ENCODE results near the gene FMN1. TPM values are rescaled to one million over a fixed set of nuclear protein-coding genes. Genes with fewer than 3 reads are reported as not detected.
A peak's percentile ranks its signal among the peaks of the same experiment; 100 is the strongest.

FMN1 gene
- total RNA-seq, 2 donors from 2014 or later: 13.7 to 17.1 TPM

GRCh38 chr15:33137101-33137500 lies 57.4 kb downstream of the FMN1 start:
- DNase-seq: no peak
- H3K27ac ChIP-seq: no peak overlapping the region
- no peaks in the 10 kb centered on the region for H3K27me3 ChIP-seq
- H3K9me3 ChIP-seq: no peaks in the 10 kb centered on the region
- H3K4me1 ChIP-seq: no peaks in the 10 kb centered on the region
- intact Hi-C loops (cut with DNase I): no loop called here
- H3K4me3 ChIP-seq: no peak overlapping the region
- H3K36me3 ChIP-seq (replicated peaks in 1 of 2; ENCODE audit: insufficient read depth in 1 of 2, low read depth in 2 of 2): no peaks in the 10 kb centered on the region
- TF ChIP-seq CTCF (IDR thresholded peaks at IDR 0.05): no peak
- no peak for TF ChIP-seq POLR2A (IDR thresholded peaks at IDR 0.05)
- ATAC-seq: no peak

DNA sequence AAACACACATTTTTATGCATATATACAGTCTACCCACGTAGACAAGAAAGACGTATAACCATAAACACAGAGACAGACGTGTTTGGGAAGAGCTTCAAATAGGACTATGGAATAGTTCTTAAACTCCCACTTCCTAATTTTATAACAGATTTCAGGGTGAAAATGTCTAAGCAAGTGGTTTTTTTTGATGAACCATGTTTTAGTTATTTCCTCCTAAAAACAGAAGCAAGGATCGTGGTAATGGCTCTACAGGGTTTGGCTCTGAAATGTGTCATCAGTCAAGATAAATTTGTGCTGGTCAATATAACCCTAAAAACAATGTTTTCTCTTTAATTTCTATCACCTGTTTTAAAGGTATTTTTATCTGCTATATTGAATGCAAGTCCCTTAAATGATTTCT lies 58.2 kb downstream of the FMN1 start:
- 19 to 29% methylated on average over 4 of the region's 4 CpGs for WGBS, 2 donors
- TF ChIP-seq POLR2A (IDR thresholded peaks at IDR 0.05) (no peak), CTCF (IDR thresholded peaks at IDR 0.05) (no peak)

GRCh38 chr15:33135355-33135781 lies 59.1 kb downstream of the FMN1 start:
- intact Hi-C loops (cut with DNase I): no loop called here
- Histone ChIP-seq H3K27ac (no peak overlapping the region), H3K27me3 (no peaks in the 10 kb centered on the region), H3K36me3 (replicated peaks in 1 of 2; ENCODE audit: insufficient read depth in 1 of 2, low read depth in 2 of 2) (no peaks in the 10 kb centered on the region), H3K4me3 (no peak overlapping the region), H3K4me1 (no peaks in the 10 kb centered on the region), H3K9me3 (no peaks in the 10 kb centered on the region)
- TF ChIP-seq POLR2A (IDR thresholded peaks at IDR 0.05) (no peak), CTCF (IDR thresholded peaks at IDR 0.05) (no peak)
- DNase-seq (peak in 2 of 4 donors; percentile 15 to 17), ATAC-seq (peak; percentile 33)
- 52 to 79% methylated on average over 5 of the region's 5 CpGs for WGBS, 2 donors

More for the DNA sequence above, 58.2 kb downstream of the FMN1 start:
- no peak overlapping the region for H3K4me3 ChIP-seq
- H3K9me3 ChIP-seq: no peaks in the 10 kb centered on the region
- H3K4me1 ChIP-seq: no peaks in the 10 kb centered on the region
- H3K27me3 ChIP-seq: no peaks in the 10 kb centered on the region
- ATAC-seq: no peak
- no peak overlapping the region for H3K27ac ChIP-seq
- intact Hi-C loops (cut with DNase I): no loop called here
- H3K36me3 ChIP-seq (replicated peaks in 1 of 2; ENCODE audit: insufficient read depth in 1 of 2, low read depth in 2 of 2): no peaks in the 10 kb centered on the region
- DNase-seq: no peak

GRCh38 chr15:33132722-33133345 lies 61.7 kb downstream of the FMN1 start:
- DNase-seq (peak in 2 of 4 donors; percentile 18 to 34), ATAC-seq (peak; percentile 62)
- Histone ChIP-seq H3K9me3 (no peaks in the 10 kb centered on the region), H3K36me3 (replicated peaks in 1 of 2; ENCODE audit: insufficient read depth in 1 of 2, low read depth in 2 of 2) (no peaks in the 10 kb centered on the region), H3K4me3 (no peak overlapping the region), H3K4me1 (no peaks in the 10 kb centered on the region), H3K27me3 (no peaks in the 10 kb centered on the region), H3K27ac (no peak overlapping the region)
- WGBS, 2 donors: 63 to 73% methylated on average over 3 of the region's 3 CpGs
- intact Hi-C loops (cut with DNase I): no loop called here
- no peak for TF ChIP-seq POLR2A (IDR thresholded peaks at IDR 0.05)
- TF ChIP-seq CTCF (IDR thresholded peaks at IDR 0.05): peak in 6 of 7 experiments; percentile 43 to 70 (median 60)

DNA sequence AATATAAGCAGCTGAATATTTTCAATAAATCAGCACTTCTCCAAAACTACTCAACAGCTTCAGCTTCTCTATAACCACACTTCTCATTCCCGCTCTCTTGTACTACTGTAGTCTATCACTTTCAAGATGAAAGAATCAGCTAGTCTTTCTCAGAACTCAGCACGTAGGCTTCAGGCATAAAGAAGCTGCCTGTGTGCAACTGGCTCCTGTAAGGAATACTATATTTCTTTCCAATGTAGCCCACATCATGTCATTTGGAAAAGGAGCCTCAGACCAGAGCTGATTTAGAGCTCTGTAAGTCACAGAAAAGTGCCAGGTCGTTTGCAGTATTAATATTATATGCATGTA lies 62.3 kb downstream of the FMN1 start:
- no peak overlapping the region for H3K27ac ChIP-seq
- no peak for DNase-seq
- H3K27me3 ChIP-seq: no peaks in the 10 kb centered on the region
- WGBS, 2 donors: 61 to 62% methylated on average over 3 of the region's 3 CpGs
- no peaks in the 10 kb centered on the region for H3K4me1 ChIP-seq
- no peaks in the 10 kb centered on the region for H3K9me3 ChIP-seq
- no peak overlapping the region for H3K4me3 ChIP-seq
- TF ChIP-seq POLR2A (IDR thresholded peaks at IDR 0.05) (no peak), CTCF (IDR thresholded peaks at IDR 0.05) (no peak)
- ATAC-seq: no peak
- intact Hi-C loops (cut with DNase I): no loop called here
- H3K36me3 ChIP-seq (replicated peaks in 1 of 2; ENCODE audit: insufficient read depth in 1 of 2, low read depth in 2 of 2): no peaks in the 10 kb centered on the region

Data from body of pancreas (tissue), 4 donors.